Measurements from ENCODE around the gene PRPH2. TPM values are rescaled to one million over a fixed set of nuclear protein-coding genes. Genes with fewer than 3 reads are reported as not detected.

PRPH2 gene
- total RNA-seq, 1 experiment from 2014 or later = not detected

GRCh38 chr6:42742116-42742894, 19.9 kb upstream of the PRPH2 start:
- TF ChIP-seq CTCF (IDR thresholded peaks at IDR 0.05) (no peak), TCF7L2 (IDR thresholded peaks at IDR 0.05; ENCODE audit: low read depth, low read length) (no peak)
- in situ Hi-C loops (cut with HindIII; ENCODE audit: low pct_unique_long_range_greater_than_20kb, low sequenced_read_pairs) = no loop called here
- peaks cover 4% of the 10 kb centered on the region; the same call in 1 of the 2 replicates for H3K4me1 ChIP-seq (ENCODE audit: control insufficient read depth, insufficient read depth, low read length)
- H3K36me3 ChIP-seq (ENCODE audit: control insufficient read depth, insufficient read depth, low read length) = no peaks in the 10 kb centered on the region; the same call in 1 of the 2 replicates
- no TSS peak for BruUV-seq (replicated peaks)
- no peak overlapping the region for H3K4me3 ChIP-seq (ENCODE audit: low read depth in 2 of 2, low read length in 2 of 2)
- DNase-seq (ENCODE audit: low read depth, low spot score) (no peak), ATAC-seq (no peak)
- H3K9me3 ChIP-seq (ENCODE audit: control insufficient read depth, insufficient read depth, low read depth, low read length) = no peaks in the 10 kb centered on the region
- ChIA-PET POLR2A (interaction anchor here (0.5 to 0.7 kb wide), 2 partner anchors 9 to 76 kb away, joined by 3 to 4 read pairs; no protein-coding TSS in a partner anchor), CTCF (no interaction called here)
- no peaks in the 10 kb centered on the region for H3K27me3 ChIP-seq (ENCODE audit: control insufficient read depth, insufficient read depth, low read length)
- intact Hi-C loops (cut with micrococcal nuclease; ENCODE audit: unreplicated experiment) = loop anchor here (10.0 kb wide), 1 partner anchor 402 kb away; no protein-coding TSS in a partner anchor
- H3K27ac ChIP-seq (ENCODE audit: low read length) = no peak overlapping the region

GRCh38 chr6:42740725-42741124, 18.3 kb upstream of the PRPH2 start:
- no peak overlapping the region for H3K27ac ChIP-seq (ENCODE audit: low read length)
- DNase-seq (ENCODE audit: low read depth, low spot score) (no peak), ATAC-seq (no peak)
- intact Hi-C loops (cut with micrococcal nuclease; ENCODE audit: unreplicated experiment) = loop anchor here (10.0 kb wide), 1 partner anchor 404 kb away; no protein-coding TSS in a partner anchor
- no peak overlapping the region for H3K4me3 ChIP-seq (ENCODE audit: low read depth in 2 of 2, low read length in 2 of 2)
- BruUV-seq (replicated peaks) = no TSS peak
- peaks cover 4% of the 10 kb centered on the region; the same call in 1 of the 2 replicates for H3K4me1 ChIP-seq (ENCODE audit: control insufficient read depth, insufficient read depth, low read length)
- in situ Hi-C loops (cut with HindIII; ENCODE audit: low pct_unique_long_range_greater_than_20kb, low sequenced_read_pairs) = no loop called here
- H3K9me3 ChIP-seq (ENCODE audit: control insufficient read depth, insufficient read depth, low read depth, low read length) = no peaks in the 10 kb centered on the region
- no peaks in the 10 kb centered on the region; the same call in 1 of the 2 replicates for H3K36me3 ChIP-seq (ENCODE audit: control insufficient read depth, insufficient read depth, low read length)
- POLR2A ChIA-PET = no interaction called here
- no peaks in the 10 kb centered on the region for H3K27me3 ChIP-seq (ENCODE audit: control insufficient read depth, insufficient read depth, low read length)
- CTCF ChIA-PET = no interaction called here
- TF ChIP-seq CTCF (IDR thresholded peaks at IDR 0.05) = no peak
- no peak for TF ChIP-seq SIN3A (IDR thresholded peaks at IDR 0.05; ENCODE audit: borderline replicate concordance, insufficient read depth, low read depth, low read length)
- no peak for TF ChIP-seq TCF7L2 (IDR thresholded peaks at IDR 0.05; ENCODE audit: low read depth, low read length)
- no peak for TF ChIP-seq REST (IDR thresholded peaks at IDR 0.05; ENCODE audit: insufficient read depth in 1 of 2, low read depth in 2 of 2, low read length in 1 of 2)
- TF ChIP-seq POLR2AphosphoS5 (IDR thresholded peaks at IDR 0.05; ENCODE audit: low read depth, low read length) = no peak

Data from Panc1 (cell line).